GM12872 (cell line): ENCODE measurements around the gene PRKAR1B.

ENCODE experiments used
- CTCF ChIP-seq: IDR thresholded peaks from 3 replicates; pipeline ENCODE4 v1.5.1; 2011; ENCODE audit warnings: low read depth, mild to moderate bottlenecking, low read length, moderate library complexity; ENCODE audit not compliant: insufficient read depth

Gene PRKAR1B

DNA sequence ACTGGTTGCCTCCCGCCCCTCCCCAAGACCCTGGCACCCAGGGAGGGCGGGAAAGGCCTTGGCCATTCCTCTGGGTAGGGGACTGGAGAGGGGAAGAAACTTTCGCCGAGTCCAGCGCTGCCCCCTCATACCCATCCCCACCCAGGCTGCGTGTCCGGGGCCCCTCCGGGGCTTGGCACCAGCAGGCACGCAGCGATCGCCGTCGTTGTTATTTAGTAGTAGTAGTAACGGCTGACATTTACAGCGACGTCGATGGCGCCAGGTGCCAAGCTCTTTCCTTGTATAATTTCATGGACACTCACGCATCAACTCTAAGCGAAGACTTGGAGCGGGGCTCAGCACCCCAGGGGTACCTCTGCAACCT is 204.1 kb downstream of the PRKAR1B start:
- no peak for TF ChIP-seq CTCF

GRCh38 chr7:522071-522950 is 204.8 kb downstream of the PRKAR1B start:
- TF ChIP-seq CTCF: no peak

GRCh38 chr7:521221-522070 is 205.6 kb downstream of the PRKAR1B start:
- no peak for TF ChIP-seq CTCF

DNA sequence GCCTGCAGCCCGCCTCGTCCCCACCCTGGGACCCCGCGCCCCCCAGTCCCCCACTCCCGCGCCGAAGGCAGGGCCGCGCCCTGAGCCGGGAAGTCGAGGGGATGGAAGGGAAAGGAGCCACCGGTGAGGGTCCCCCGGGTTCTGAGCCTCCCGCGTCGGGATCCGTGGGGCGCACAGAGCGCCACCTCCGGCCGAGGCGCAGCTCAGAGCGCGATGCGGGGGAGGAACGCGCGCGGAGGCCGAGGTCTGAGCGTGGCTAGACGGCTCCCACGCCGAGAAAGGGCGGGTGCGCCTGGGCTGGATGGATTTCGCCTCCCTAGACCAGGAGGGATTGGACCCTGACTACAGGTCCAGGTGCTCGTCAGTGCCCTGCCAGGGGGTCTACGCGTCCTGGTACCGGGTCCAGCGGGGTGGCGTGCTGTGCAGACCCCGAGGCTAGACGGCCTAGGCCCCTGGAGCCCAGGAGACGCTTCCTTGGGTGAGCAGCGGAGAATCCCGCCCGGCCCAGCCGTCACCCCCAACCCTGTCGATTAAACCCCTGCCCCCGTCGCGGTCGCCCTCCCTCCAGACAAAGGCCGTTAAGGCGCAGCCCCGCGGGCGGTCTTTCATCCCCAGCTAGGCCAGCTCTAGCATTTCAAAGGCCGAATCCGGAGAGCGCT is 206.4 kb downstream of the PRKAR1B start:
- TF ChIP-seq CTCF: 0 out of 3 replicates have a peak, but pooled peaks have one; percentile 8

GRCh38 chr7:519484-520390 is 207.3 kb downstream of the PRKAR1B start, which contains the start of gene PDGFA:
Gene PDGFA, minus strand, starts transcription at chr7:519846. Its CDS starts 845 bp downstream, at chr7:519001.
- no peak; the same call in 2 of the 3 replicates for TF ChIP-seq CTCF

DNA sequence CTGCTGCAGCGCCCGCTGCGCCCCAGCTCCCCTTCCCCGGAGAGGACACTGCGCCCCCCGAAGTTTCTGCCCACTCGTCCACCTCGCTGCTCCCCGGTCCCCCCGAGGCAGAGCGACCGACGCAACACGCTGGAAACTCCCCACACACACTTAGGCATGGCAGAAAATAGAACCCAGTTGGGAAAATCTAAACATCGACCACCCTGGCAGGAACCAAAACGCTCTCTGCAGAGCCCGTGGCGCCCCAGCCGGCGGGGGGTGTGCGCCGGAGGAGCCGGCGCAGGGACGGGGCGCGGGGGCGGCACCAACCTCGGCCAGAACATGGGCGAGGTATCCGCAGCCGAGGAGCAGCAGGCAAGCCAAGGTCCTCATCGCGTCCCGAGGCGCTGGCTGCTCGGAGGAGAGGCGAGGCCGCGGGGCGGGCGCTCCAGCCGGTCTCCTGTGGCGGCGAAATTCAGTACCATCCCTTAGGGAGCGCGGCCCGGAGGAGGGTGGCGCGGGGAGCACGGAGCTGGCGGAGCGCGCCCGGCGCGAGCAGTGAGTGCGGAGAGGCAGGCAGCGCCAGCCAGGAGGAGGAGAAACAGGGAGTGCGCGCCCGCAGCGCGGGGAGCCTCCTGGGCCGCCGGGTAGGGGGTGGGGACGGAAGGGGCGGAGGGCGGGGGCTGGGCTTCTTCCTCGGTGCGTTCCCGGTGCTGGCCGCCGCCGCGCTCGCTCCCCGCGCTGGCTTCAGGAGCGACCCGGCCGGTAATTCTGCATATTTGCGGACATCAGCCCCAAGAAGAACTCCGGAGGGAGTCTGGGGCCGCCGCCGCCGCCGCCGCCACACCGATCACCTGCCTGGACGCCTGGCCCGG is 208.2 kb downstream of the PRKAR1B start:
- no peak for TF ChIP-seq CTCF
